Lower leg skin (tissue), 4 donors: Measurements from ENCODE around the gene UBE2Z. TPM values are rescaled to one million over a fixed set of nuclear protein-coding genes. Genes with fewer than 3 reads are reported as not detected.

Experiments
- DNase-seq, 2 donors: peaks; one replicate each; pipeline ENCODE4 v3.0.0-alpha.2; 2019; ENCODE audit warnings: low spot score in 2 of 2
- H3K4me3 ChIP-seq: fragments of 200-600 bp; sonication (generic); 2 replicates; pipeline ENCODE4 v1.5.1; 2017; ENCODE audit warnings: mild to moderate bottlenecking, low read depth; ENCODE audit not compliant: poor library complexity, severe bottlenecking
- CTCF ChIP-seq, 3 donors: fragments of 450-650 bp; IDR thresholded peaks; one replicate each; pipeline ENCODE4 v1.5.1; 2016; ENCODE audit warnings: antibody characterized with exemption in 3 of 3, mild to moderate bottlenecking in 3 of 3, moderate library complexity in 2 of 3
- POLR2A ChIP-seq, 2 donors: fragments of 450-650 bp; IDR thresholded peaks; one replicate each; pipeline ENCODE4 v1.6.1; 2016 to 2017; ENCODE audit warnings: antibody characterized with exemption in 2 of 2, mild to moderate bottlenecking in 1 of 2, moderate library complexity in 1 of 2
- WGBS, 2 donors: methylation state at CpG; one replicate each; pipeline ENCODE4 v1.1.5; 2018; 5-methylcytosine and 5-hydroxymethylcytosine counted together
- intact Hi-C: fragments of 100-400 bp; cut with DNase I; formaldehyde crosslinking; loops from one replicate; pipeline ENCODE4 v1.15.0; 2023; ENCODE audit warnings: low total_unique reads
- total RNA-seq, 4 donors: library from RNA; depleted of rRNA; stranded (reverse); fragments of >200 nt; gene quantifications; one replicate each; pipeline ENCODE4 v1.1.0, GENCODE V29; 2016

Gene UBE2Z
- total RNA-seq, 4 donors from 2014 or later: 60.0 to 66.7 (median 64.9) TPM

- no peak overlapping the region for H3K4me3 ChIP-seq
- WGBS, 2 donors: 41 to 44% methylated on average over 5 of the region's 5 CpGs
- DNase-seq: peak in 1 of 2 donors; percentile 40
- no peak for TF ChIP-seq POLR2A (IDR thresholded peaks at IDR 0.05)
- intact Hi-C loops: no loop called here
Observed at GRCh38 chr17:48915459-48916282, 7.5 kb downstream of the UBE2Z start.

GRCh38 chr17:48925251-48925990 is 17.2 kb downstream of the UBE2Z start:
- no peak overlapping the region for H3K4me3 ChIP-seq
- intact Hi-C loops: no loop called here
- WGBS, 2 donors: 81 to 83% methylated on average over 4 of the region's 4 CpGs
- no peak for DNase-seq
- no peak for TF ChIP-seq POLR2A (IDR thresholded peaks at IDR 0.05)
- TF ChIP-seq CTCF (IDR thresholded peaks at IDR 0.05): no peak

GRCh38 chr17:48925991-48926342 is 17.8 kb downstream of the UBE2Z start:
- no peak for DNase-seq
- no peak for TF ChIP-seq CTCF (IDR thresholded peaks at IDR 0.05)
- TF ChIP-seq POLR2A (IDR thresholded peaks at IDR 0.05): no peak
- intact Hi-C loops: no loop called here
- WGBS, 2 donors: 36 to 43% methylated on average over 3 of the region's 3 CpGs
- no peak overlapping the region for H3K4me3 ChIP-seq

GRCh38 chr17:48927978-48928745 is 20.0 kb downstream of the UBE2Z start:
- TF ChIP-seq POLR2A (IDR thresholded peaks at IDR 0.05) (no peak), CTCF (IDR thresholded peaks at IDR 0.05) (no peak)
- 72 to 75% methylated on average over 6 of the region's 6 CpGs for WGBS, 2 donors
- no peak for DNase-seq
- intact Hi-C loops: no loop called here
- H3K4me3 ChIP-seq: no peak overlapping the region

GRCh38 chr17:48928876-48929811 is 20.9 kb downstream of the UBE2Z start:
- no peak overlapping the region for H3K4me3 ChIP-seq
- intact Hi-C loops: no loop called here
- DNase-seq: no peak
- 74 to 77% methylated on average over 6 of the region's 6 CpGs for WGBS, 2 donors
- TF ChIP-seq CTCF (IDR thresholded peaks at IDR 0.05) (no peak), POLR2A (IDR thresholded peaks at IDR 0.05) (no peak)
